Activated CD8-positive, alpha-beta memory T cell treated with anti-CD3 and anti-CD28 coated beads, Interleukin-2, amount 50 U/mL, for 4 hours (primary cell): ENCODE results near the gene NUDCD3.

Source experiments
- DNase-seq: peaks from one replicate; pipeline ENCODE4 v3.0.0-alpha.2; 2020

Gene NUDCD3

GRCh38 chr7:44396931-44397545 is 93.4 kb downstream of the NUDCD3 start:
- no peak for DNase-seq

- no peak for DNase-seq
Measured at GRCh38 chr7:44396496-44396895, 94.0 kb downstream of the NUDCD3 start.

DNA sequence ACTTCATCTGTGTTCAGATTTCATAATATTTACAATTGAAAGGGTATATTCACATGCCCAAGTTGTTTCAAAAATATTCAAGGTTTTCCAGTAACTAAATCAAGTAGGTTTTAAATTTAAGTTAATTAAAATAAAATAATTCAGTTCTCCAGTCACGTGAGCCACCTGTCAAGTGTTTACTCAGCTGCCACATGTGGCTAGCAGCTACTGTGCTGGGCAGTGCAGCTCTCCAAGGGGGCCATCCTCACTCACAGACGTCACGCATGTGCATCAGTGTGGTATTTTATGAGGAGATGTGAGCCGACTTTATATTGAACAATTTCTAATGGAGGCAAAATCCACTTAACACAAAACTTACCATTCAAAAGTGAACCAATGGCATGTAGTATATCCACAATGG is 95.4 kb downstream of the NUDCD3 start:
- DNase-seq, result no peak

- DNase-seq, result no peak
Measured at GRCh38 chr7:44394636-44395035, 95.8 kb downstream of the NUDCD3 start.

GRCh38 chr7:44394112-44394447 is 96.4 kb downstream of the NUDCD3 start:
- no peak for DNase-seq

DNA sequence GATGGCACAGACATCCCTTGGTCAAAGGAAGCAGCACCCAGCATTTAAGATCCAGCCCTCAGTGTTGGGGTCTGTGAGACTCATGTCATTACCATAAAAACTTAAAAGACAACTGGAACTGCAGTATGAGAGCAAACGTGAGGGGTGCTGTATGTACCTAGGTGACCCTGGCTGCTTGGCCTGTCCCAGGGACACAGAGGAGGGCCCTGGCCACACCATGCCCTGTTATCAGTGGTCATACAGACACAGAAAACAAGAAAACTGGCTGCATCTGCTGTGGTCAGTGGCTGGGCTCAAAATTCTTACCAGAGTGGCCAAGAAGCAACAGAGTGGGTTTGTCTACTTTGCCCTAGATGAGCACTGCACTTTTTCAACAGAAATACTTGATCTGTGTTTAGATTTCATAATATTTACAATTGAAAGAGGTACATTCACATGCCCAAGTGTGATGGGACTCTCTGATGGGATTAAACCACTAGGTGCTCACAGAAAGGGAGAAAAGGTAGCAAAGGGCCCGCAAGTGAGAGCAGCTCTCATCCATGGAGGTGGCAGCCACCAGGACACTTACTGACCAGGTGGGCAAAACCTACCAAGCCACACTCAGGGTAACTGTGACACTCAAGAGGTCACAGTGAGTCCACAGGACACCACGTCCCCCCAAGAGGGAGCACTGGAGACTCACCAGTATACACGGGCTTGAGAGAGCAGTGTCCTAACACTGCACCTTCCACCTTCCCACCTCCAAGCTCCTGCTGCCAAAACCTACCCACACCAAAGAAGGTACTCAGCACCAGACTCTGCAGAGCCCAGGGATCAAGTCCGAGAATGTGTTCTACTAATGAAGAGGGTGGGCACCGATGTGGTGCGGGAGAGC is 97.0 kb downstream of the NUDCD3 start:
- DNase-seq, result no peak

- no peak for DNase-seq
Measured at GRCh38 chr7:44392618-44393010, 97.8 kb downstream of the NUDCD3 start.

GRCh38 chr7:44391746-44392617 is 98.5 kb downstream of the NUDCD3 start:
- no peak for DNase-seq

- no peak for DNase-seq
Measured at GRCh38 chr7:44391171-44391570, 99.3 kb downstream of the NUDCD3 start.

DNA sequence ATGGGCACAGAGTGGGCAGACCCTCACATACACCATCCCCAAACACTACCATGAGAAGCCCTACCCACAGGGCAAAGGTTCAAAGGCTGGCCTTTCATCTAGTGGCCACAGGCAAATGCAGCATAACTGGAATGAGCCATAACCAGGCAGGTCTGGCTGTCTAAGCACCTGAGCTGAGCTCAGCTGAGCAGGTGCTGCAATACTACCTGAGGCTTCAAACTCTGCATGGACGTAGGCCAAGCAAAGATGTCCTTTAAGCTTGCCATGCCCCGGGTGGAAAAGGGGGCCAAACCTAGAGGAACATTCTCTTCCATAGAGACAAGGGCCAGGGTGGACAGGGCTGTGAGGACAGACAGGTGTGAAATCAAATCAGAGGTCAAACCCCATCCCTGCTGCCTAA is 99.8 kb downstream of the NUDCD3 start:
- DNase-seq, result no peak

DNA sequence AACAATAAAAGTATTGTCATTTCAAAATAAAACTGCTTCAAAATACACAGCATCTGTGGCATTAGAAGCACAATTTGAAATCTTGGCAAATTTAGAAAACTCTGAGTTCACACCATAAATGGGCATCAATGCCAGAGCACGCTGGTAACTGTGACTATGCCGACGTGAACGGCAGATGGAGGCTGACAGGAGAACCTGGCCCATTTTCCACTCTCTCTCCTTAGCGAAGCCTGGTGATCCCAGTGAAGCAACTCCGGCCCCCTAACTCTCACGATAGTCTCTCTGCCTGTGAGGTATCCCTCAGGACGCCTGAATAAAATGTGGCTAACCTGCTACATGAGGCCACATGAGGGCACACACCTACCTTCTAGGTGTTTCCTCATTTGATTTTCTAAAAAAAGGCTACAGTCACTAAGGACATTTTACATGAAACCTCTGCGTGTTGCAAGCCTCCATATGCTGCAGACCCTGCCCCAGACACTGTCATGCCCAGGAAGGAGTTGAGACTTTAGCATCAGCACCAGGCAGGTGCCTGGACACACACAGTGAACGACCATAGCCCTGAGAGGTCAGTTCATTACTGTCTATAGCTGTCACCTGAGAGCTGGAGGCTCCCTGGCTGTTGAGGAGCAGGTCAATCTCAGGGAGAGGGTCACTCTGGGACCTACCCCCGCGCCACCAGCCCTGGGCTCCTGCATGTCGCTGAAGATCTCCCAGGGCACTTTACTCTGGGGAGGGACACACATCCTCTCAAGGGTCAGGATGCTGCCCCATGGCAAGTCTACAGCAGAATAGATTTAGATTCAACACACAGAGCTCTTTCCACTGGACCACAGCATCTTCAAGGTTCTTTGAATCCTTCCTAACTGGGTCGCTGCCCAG is 102.1 kb downstream of the NUDCD3 start:
- no peak for DNase-seq

GRCh38 chr7:44387389-44387788 is 103.1 kb downstream of the NUDCD3 start:
- no peak for DNase-seq

- no peak for DNase-seq
Measured at GRCh38 chr7:44386139-44386913, 104.1 kb downstream of the NUDCD3 start.

- no peak for DNase-seq
Measured at GRCh38 chr7:44385434-44386138, 104.9 kb downstream of the NUDCD3 start.

- no peak for DNase-seq
Measured at GRCh38 chr7:44384586-44385433, 105.6 kb downstream of the NUDCD3 start.

GRCh38 chr7:44383566-44383965 is 106.9 kb downstream of the NUDCD3 start:
- no peak for DNase-seq

- DNase-seq, result no peak
Measured at GRCh38 chr7:44382459-44383265, 107.8 kb downstream of the NUDCD3 start.

DNA sequence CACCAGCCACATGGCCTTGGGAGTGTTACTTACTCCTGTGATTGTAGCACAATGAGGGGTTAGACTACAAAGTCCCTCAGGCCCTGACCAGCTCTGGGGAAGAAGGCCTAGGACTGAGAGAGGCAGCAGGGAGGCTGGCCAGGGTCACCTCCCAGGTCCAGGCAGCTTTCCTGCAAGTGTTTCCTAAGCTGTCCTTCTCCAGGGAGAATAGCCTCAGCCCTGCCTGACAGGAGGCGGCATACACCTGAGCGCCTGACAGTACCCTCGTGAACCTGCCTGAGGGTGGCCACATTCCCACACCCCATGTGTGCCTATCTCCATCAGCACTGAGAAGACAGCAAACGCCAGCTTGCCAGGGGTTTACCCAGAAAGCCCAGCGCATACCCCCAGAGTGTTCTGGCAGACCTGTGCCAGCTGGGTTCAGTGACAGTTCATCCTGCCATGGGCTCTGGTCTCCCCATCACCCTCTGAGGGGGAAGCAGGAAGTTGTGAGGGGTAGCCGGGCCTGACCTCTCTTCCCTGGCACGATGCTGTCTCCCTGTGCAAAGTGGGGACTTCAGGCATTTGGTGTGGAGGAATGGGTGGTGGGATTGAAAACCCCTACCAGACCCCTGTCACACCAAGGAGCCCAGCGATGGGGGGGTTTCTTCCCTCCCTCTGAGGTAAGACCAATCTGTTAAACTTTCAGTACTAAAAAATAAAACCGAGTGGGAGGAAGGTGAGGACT is 108.8 kb downstream of the NUDCD3 start:
- no peak for DNase-seq
